Right cardiac atrium (tissue), 5 donors: ENCODE results near the gene MTRR. TPM values are rescaled to one million over a fixed set of nuclear protein-coding genes. Genes with fewer than 3 reads are reported as not detected.

Experiments used
- ATAC-seq, 2 donors: fragments of 200-7000 bp; cut with Tn5 transposase; one replicate each; pipeline versions ENCODE4 v1.8.0 to v1.9.1; 2020; ENCODE audit warnings: moderate library complexity in 2 of 2, mild to moderate bottlenecking in 1 of 2
- DNase-seq, 3 donors: peaks; one replicate each; pipeline ENCODE4 v3.0.0-alpha.2; 2020
- H3K27ac ChIP-seq: one replicate; pipeline ENCODE4 v1.5.1; 2013; ENCODE audit warnings: mild to moderate bottlenecking, low read length, control low read depth, moderate library complexity
- H3K27me3 ChIP-seq: one replicate; pipeline ENCODE4 v1.6.1; 2013; ENCODE audit not compliant: control insufficient read depth, insufficient read depth
- H3K4me1 ChIP-seq: one replicate; pipeline ENCODE4 v1.6.1; 2013; ENCODE audit warnings: low read length; ENCODE audit not compliant: control insufficient read depth, insufficient read depth
- H3K4me3 ChIP-seq: one replicate; pipeline ENCODE4 v1.5.1; 2013; ENCODE audit warnings: low read length, control low read depth
- H3K9me3 ChIP-seq: one replicate; pipeline ENCODE4 v1.6.1; 2013; ENCODE audit warnings: low read length; ENCODE audit not compliant: control insufficient read depth
- WGBS: extraction: QIAGEN DNeasy Blood & Tissue Kit; methylation state at CpG from one replicate; pipeline ENCODE4 v1.1.7; 2013; 5-methylcytosine and 5-hydroxymethylcytosine counted together
- intact Hi-C, 4 donors: fragments of 100-400 bp; cut with DNase I; formaldehyde crosslinking; loops; one replicate each; pipeline versions ENCODE4 v1.11.0 to v1.14.0; 2022 to 2023
- polyA plus RNA-seq: library from polyadenylated mRNA; stranded (reverse); fragments of 200-250 nt; gene quantifications from one replicate; pipeline ENCODE4 v1.2.3, GENCODE V29; 2013
- total RNA-seq, 4 donors: library from RNA; stranded (reverse); fragmentation: NEBNext Ultra II Directional; extraction: Animal tissue kit (Norgen Biotek cat#: 25700); gene quantifications; one replicate each; pipeline ENCODE4 v1.2.1, GENCODE V29; 2021
- donor health status: healthy with polysubstance abuse.
- donor health status: DM: no; HTN: yes; CAD: no.
- donor health status: DM: no; HTN: no; CAD: no.
- donor health status: DM: no; HTN: yes; CAD: no; lungs with severe emphysema.
- donor health status: DM: yes; HTN: yes; CAD: no.

Gene MTRR
- total and polyA plus RNA-seq, 5 donors: 15.0 to 41.1 (median 30.8) TPM

GRCh38 chr5:7857361-7857760 lies 11.6 kb upstream of the MTRR start:
- peak in 1 of 2 donors; percentile 28 for ATAC-seq

GRCh38 chr5:7857926-7858632 lies 10.9 kb upstream of the MTRR start:
- 69% methylated on average over 9 of the region's 9 CpGs for WGBS
- ATAC-seq: no peak

More at GRCh38 chr5:7857361-7857760, 11.6 kb upstream of the MTRR start:
- DNase-seq: no peak
- Histone ChIP-seq H3K27ac (no peak overlapping the region), H3K4me1 (peaks cover under 1% of the 10 kb centered on the region), H3K9me3 (peaks cover 4% of the 10 kb centered on the region), H3K4me3 (no peak overlapping the region), H3K27me3 (no peaks in the 10 kb centered on the region)
- WGBS: 82% methylated on average over 5 of the region's 5 CpGs
- intact Hi-C loops: no loop called here

GRCh38 chr5:7866196-7866595 lies 2.8 kb upstream of the MTRR start:
- intact Hi-C loops: no loop called here
- Histone ChIP-seq H3K4me1 (no peaks in the 10 kb centered on the region), H3K27me3 (no peaks in the 10 kb centered on the region), H3K27ac (no peak overlapping the region), H3K9me3 (peaks cover 2% of the 10 kb centered on the region), H3K4me3 (no peak overlapping the region)
- ATAC-seq (no peak), DNase-seq (no peak)
- 90% methylated on average over 2 of the region's 2 CpGs for WGBS

More at GRCh38 chr5:7857926-7858632, 10.9 kb upstream of the MTRR start:
- H3K27ac ChIP-seq: no peak overlapping the region
- DNase-seq: no peak
- no peak overlapping the region for H3K4me3 ChIP-seq
- H3K4me1 ChIP-seq: no peaks in the 10 kb centered on the region
- H3K9me3 ChIP-seq: peaks cover 4% of the 10 kb centered on the region
- no peaks in the 10 kb centered on the region for H3K27me3 ChIP-seq
- intact Hi-C loops: no loop called here

GRCh38 chr5:7867260-7867659 lies 1.7 kb upstream of the MTRR start:
- Histone ChIP-seq H3K27ac (no peak overlapping the region), H3K4me1 (no peaks in the 10 kb centered on the region), H3K9me3 (peaks cover 2% of the 10 kb centered on the region), H3K27me3 (no peaks in the 10 kb centered on the region), H3K4me3 (no peak overlapping the region)
- intact Hi-C loops: no loop called here
- DNase-seq: no peak
- 74% methylated on average over 3 of the region's 3 CpGs for WGBS
- no peak for ATAC-seq

GRCh38 chr5:7868427-7868772 lies 548 bp upstream of the MTRR start:
- H3K4me1 ChIP-seq: no peaks in the 10 kb centered on the region
- ATAC-seq: no peak

GRCh38 chr5:7869474-7870136 lies 657 bp downstream of the MTRR start:
- DNase-seq: no peak

More at GRCh38 chr5:7868427-7868772, 548 bp upstream of the MTRR start:
- no peak for DNase-seq
- H3K27ac ChIP-seq: peak overlapping the region; percentile 19
- H3K4me3 ChIP-seq: peak overlapping the region; percentile 70
- 0% methylated on average over 8 of the region's 8 CpGs for WGBS
- peaks cover 2% of the 10 kb centered on the region for H3K9me3 ChIP-seq
- H3K27me3 ChIP-seq: no peaks in the 10 kb centered on the region
- intact Hi-C loops: no loop called here

GRCh38 chr5:7871653-7872052 lies 2.7 kb downstream of the MTRR start:
- 77% methylated on average over 2 of the region's 2 CpGs for WGBS
- Histone ChIP-seq H3K27ac (no peak overlapping the region), H3K9me3 (peaks cover 4% of the 10 kb centered on the region), H3K27me3 (no peaks in the 10 kb centered on the region), H3K4me3 (no peak overlapping the region), H3K4me1 (no peaks in the 10 kb centered on the region)
- DNase-seq: no peak
- intact Hi-C loops: no loop called here
- no peak for ATAC-seq

More at GRCh38 chr5:7869474-7870136, 657 bp downstream of the MTRR start:
- Histone ChIP-seq H3K4me3 (peak overlapping the region; percentile 70), H3K27me3 (no peaks in the 10 kb centered on the region), H3K4me1 (no peaks in the 10 kb centered on the region), H3K27ac (no peak overlapping the region), H3K9me3 (peaks cover 2% of the 10 kb centered on the region)
- intact Hi-C loops: no loop called here
- peak; percentile 60 to 67 for ATAC-seq
- WGBS: under 1% methylated on average over 41 of the region's 41 CpGs

- no peak overlapping the region for H3K27ac ChIP-seq
- H3K27me3 ChIP-seq: no peaks in the 10 kb centered on the region
- H3K4me1 ChIP-seq: no peaks in the 10 kb centered on the region
- H3K9me3 ChIP-seq: peaks cover 4% of the 10 kb centered on the region
- WGBS: 71% methylated on average over 4 of the region's 4 CpGs
- intact Hi-C loops: no loop called here
- no peak overlapping the region for H3K4me3 ChIP-seq
- ATAC-seq (no peak), DNase-seq (no peak)
These were observed 3.7 kb downstream of the MTRR start for GRCh38 chr5:7872517-7873130.

- intact Hi-C loops: no loop called here
- Histone ChIP-seq H3K27ac (no peak overlapping the region), H3K4me1 (no peaks in the 10 kb centered on the region), H3K9me3 (peaks cover 4% of the 10 kb centered on the region), H3K4me3 (no peak overlapping the region), H3K27me3 (no peaks in the 10 kb centered on the region)
- WGBS: 82% methylated on average over 9 of the region's 9 CpGs
- ATAC-seq: no peak
- DNase-seq: no peak
These were observed 4.3 kb downstream of the MTRR start for GRCh38 chr5:7873216-7873615.

- Histone ChIP-seq H3K4me3 (no peak overlapping the region), H3K27me3 (no peaks in the 10 kb centered on the region), H3K9me3 (peaks cover 4% of the 10 kb centered on the region), H3K27ac (no peak overlapping the region), H3K4me1 (no peaks in the 10 kb centered on the region)
- DNase-seq: no peak
- no peak for ATAC-seq
- 98% methylated on average over 2 of the region's 2 CpGs for WGBS
- intact Hi-C loops: no loop called here
These were observed 5.7 kb downstream of the MTRR start for GRCh38 chr5:7874639-7875038.

- no peak overlapping the region for H3K27ac ChIP-seq
- H3K9me3 ChIP-seq: peaks cover 7% of the 10 kb centered on the region
- no peaks in the 10 kb centered on the region for H3K27me3 ChIP-seq
- WGBS: 95% methylated on average over 4 of the region's 4 CpGs
- DNase-seq (no peak), ATAC-seq (no peak)
- intact Hi-C loops: no loop called here
- no peak overlapping the region for H3K4me3 ChIP-seq
- no peaks in the 10 kb centered on the region for H3K4me1 ChIP-seq
These were observed 6.2 kb downstream of the MTRR start for GRCh38 chr5:7875151-7875550.
